Upper lobe of left lung (tissue), 4 donors: ENCODE measurements around the gene KASH5.

Experiments
- CTCF ChIP-seq, 6 experiments: fragments of 450-650 bp in 4 of 6; fragments of 200-600 bp in 2 of 6; sonication (generic) in 2 of 6; IDR thresholded peaks; one replicate each; pipeline ENCODE4 v1.5.1; 2016 to 2019; ENCODE audit warnings: antibody characterized with exemption in 6 of 6
- EP300 ChIP-seq, 4 donors: sonication (generic); formaldehyde crosslinking; IDR thresholded peaks; one replicate each; pipeline ENCODE4 v1.5.1; 2017; ENCODE audit warnings: antibody characterized with exemption in 4 of 4, control low read depth in 2 of 4

- TF ChIP-seq CTCF (IDR thresholded peaks at IDR 0.05) (no peak), EP300 (IDR thresholded peaks at IDR 0.05) (no peak)
These were observed 9.5 kb upstream of the KASH5 start for GRCh38 chr19:49378512-49378911.
